GM20000 (cell line): ENCODE data around the gene SMIM22.

Source experiments
- DNase-seq: peaks from one replicate; pipeline ENCODE4 v3.0.0; 2012; ENCODE audit warnings: low spot score
- TF ChIP-seq, protein P1 (sequence below): IDR thresholded peaks from 2 replicates; pipeline ENCODE4 v1.5.1; 2012; ENCODE audit warnings: mild to moderate bottlenecking, control low read depth; ENCODE audit errors: extremely low read depth, missing control alignments

SMIM22 gene

DNA sequence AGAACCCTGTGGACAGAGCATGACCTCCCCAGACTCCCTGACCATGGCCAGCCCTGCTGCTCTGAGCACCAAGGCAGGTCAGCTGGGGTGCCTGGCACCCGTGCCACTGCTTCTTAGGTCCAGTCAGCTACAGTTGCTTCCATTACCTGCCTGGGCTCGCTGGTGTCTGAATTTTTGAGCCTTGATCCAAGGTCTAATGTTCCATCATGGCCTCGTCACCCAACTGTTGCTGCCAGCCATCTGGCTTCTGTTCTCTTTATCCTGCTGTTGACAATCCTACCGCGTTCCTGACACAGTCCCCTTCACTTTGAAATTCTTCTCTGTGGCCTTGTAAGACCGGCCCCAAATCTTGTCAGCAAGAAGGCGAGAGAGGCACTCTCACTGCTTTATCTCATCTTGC lies 35.2 kb downstream of the SMIM22 start:
- DNase-seq, result no peak
- TF ChIP-seq, protein P1, sequence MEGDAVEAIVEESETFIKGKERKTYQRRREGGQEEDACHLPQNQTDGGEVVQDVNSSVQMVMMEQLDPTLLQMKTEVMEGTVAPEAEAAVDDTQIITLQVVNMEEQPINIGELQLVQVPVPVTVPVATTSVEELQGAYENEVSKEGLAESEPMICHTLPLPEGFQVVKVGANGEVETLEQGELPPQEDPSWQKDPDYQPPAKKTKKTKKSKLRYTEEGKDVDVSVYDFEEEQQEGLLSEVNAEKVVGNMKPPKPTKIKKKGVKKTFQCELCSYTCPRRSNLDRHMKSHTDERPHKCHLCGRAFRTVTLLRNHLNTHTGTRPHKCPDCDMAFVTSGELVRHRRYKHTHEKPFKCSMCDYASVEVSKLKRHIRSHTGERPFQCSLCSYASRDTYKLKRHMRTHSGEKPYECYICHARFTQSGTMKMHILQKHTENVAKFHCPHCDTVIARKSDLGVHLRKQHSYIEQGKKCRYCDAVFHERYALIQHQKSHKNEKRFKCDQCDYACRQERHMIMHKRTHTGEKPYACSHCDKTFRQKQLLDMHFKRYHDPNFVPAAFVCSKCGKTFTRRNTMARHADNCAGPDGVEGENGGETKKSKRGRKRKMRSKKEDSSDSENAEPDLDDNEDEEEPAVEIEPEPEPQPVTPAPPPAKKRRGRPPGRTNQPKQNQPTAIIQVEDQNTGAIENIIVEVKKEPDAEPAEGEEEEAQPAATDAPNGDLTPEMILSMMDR, result no peak

DNA sequence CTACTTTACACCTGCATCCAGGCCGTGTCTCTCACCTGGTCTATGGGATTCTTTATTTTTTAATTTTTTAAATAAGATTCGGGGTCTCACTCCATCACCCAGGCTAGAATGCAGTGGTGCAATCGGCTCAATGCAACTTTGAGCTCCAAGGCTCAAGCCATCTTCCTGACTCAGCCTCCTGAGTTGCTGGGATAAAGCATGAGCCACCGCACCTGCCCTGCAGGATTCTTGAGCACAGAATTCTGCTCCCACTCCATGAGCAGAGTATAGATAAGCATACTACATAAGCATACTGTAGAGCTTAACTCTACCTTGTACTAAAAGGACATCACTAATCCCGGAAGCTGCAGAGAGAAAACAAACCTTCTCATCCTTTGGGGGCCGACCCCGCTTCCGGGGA lies 36.4 kb downstream of the SMIM22 start:
- TF ChIP-seq, protein P1, result no peak
- no peak for DNase-seq

DNA sequence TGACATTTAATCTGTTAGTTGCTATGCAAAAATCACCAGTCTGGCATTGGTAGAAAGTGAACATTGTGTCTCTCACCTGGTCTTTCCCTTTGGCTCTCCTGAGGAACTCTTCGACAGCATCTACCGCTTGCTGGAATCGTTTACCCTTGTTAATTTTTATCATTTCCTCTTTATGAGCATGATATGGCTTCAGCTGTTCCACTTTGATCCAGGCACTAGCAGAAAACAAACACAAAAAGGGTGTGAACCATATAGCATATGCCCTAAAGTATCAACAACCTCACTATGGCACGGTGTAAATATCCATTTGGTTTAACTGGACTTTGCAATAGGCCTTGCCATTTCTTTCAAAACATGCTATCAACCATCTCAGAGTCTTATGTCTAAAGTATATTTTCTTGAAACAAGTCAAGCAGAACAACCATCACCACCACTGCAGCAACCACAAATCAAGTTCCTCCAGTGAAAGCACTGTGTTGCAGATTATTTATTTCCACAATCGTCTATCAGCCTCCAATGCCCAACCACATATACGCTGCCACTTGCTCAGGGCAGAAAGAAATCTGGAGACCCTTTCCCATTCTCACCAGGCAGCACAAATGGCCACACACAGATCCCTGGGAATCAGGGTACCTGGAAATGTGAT lies 37.7 kb downstream of the SMIM22 start:
- TF ChIP-seq, protein P1, result no peak
- DNase-seq, result no peak

DNA sequence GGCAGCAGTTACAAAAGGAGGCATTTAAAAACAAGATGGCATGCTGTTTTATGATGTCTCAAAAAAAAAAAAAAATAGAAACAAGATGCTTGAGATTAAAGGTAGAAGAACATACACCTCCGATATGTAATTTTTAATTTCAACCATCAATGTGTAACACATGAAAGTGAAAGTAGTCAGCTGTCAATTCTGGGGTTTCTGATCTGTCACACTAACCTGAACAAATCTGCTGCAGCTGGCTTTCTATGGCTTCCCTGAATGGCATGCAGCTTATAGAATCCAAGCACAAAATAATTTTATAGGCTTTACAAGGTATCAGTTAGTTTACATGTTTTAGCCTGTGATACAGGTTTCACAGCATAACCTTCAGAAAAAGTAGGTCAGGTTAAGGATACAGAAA lies 38.4 kb downstream of the SMIM22 start:
- TF ChIP-seq, protein P1, result no peak
- no peak for DNase-seq

DNA sequence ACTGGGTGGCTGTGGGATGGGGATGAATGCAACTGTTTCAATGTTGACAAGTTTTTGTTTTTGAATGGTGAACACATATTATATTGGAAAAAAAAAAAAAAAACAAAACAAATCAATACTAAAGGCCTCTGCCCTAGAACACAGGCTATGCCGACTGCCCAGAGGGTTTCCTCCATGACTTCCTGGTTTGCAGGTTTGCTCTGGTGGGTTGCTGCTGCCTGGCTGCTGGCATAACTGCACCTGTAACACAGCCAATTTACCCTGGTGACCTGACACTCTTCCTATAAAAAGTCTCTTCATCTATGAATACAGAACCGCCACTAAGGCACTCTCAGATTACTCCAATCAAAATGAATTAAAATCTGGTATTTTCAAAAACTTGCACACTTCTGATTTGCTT lies 41.6 kb downstream of the SMIM22 start:
- TF ChIP-seq, protein P1, result no peak
- DNase-seq, result no peak

DNA sequence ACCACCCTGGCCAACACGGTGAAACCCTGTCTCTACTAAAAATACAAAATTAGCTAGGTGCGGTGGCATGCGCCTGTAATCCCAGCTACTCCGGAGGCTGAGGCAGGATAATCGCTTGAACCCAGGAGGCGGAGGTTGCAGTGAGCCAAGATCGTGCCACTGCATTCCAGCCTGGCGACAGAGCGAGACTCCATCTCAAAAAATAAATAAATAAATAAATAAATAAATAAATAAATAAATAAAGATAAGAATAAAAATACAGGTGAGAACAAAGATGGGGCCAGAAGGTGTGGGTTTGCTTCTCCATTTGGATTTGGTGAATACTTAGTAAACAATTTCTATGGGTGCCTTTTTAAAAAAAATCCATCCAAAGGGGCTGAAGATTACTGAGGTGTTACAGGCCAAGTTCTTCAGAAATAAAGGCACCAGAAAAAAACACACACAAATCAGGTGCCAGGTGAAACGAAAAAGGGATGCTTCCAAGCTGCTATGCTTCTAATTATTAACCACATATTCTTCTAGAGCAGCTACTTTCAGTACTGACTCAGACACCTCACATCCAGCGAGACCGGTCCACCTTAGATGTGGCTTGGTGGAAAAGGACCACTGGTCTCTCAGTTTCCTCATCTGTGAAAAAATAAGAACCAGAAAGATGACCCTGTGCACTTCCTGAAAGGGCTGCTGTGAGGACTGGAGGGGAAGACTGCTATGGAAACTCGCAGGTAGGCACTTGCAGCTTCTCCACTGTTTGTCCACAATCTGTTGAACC lies 42.7 kb downstream of the SMIM22 start:
- DNase-seq, result peak; percentile 25
- TF ChIP-seq, protein P1, result no peak

DNA sequence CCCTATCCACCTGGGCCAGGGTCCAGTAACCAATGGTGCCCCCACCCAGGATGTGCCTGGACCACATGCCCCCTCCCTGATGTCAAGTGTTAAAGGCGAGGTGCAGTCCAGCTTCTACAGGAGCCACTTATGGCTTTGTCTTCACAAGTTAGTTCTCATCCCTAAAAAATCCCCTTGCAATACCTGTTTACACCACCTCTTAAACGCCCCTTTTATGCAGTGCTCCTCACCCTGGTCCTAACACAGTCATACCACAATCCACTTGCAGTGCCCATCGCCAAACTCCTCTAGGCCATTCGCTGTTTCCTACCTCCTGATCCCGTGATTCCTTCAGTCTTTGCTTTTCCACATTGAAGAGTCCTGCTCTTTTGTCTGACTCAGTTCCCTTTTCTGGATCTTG lies 44.8 kb downstream of the SMIM22 start:
- TF ChIP-seq, protein P1, result no peak
- no peak for DNase-seq
